ENCODE measurements around the gene CCT3.

DNA sequence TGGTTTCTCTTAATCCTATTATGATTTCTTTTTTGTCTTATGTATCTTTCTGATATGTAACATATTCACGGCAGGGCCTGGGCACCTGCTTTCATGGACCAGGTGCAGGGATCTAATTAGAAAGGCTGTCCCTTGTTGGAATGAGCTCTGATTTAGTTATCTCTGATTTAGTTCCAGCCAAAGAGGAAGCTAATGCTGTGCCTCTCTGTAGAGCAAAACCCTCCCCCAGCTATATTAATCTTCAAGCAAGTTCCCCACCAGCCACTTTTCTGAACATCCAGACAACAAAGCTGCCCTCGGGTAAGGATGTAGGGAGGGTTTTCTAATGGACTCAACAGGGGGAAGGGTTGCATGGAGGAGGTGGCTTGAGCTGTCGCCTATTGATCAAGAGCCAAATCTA lies 6.3 kb upstream of the CCT3 start:
- no peak for TF ChIP-seq POLR2A (IDR thresholded peaks at IDR 0.05)
- no peak for TF ChIP-seq CTCF (IDR thresholded peaks at IDR 0.05)
- TF ChIP-seq EP300 (IDR thresholded peaks at IDR 0.05), result no peak

Measured in tibial nerve (tissue), 4 donors.